HCT116 (cell line): ENCODE measurements around the gene ARHGAP10. TPM values are rescaled to one million over a fixed set of nuclear protein-coding genes. Genes with fewer than 3 reads are reported as not detected.

ENCODE experiments used
- ATAC-seq: fragments of 200-7000 bp; cut with Tn5 transposase; 2 replicates; pipeline ENCODE4 v1.9.1; 2020; ENCODE audit warnings: mild to moderate bottlenecking, moderate library complexity
- BruUV-seq: library from RNA; stranded (reverse); fragments of 400-500 nt; replicated peaks from 2 replicates; lab custom pipeline; 2021; lab: Mats Ljungman, UMichigan
- CTCF ChIA-PET: fragments of 300-600 bp; sonication (Branson Sonifier 250); formaldehyde crosslinking; loops from one replicate; lab custom pipeline; 2021; ENCODE audit warnings: antibody characterized with exemption; lab: Charles Lee
- POLR2A ChIA-PET: fragments of 300-600, 350-600 bp; sonication (Branson Sonifier 250); formaldehyde crosslinking; loops from one replicate; lab custom pipeline; 2021; ENCODE audit warnings: antibody characterized with exemption; lab: Charles Lee
- RAD21 ChIA-PET, 2 experiments: fragments of 300-600 bp; sonication (Branson Sonifier 250); formaldehyde crosslinking; loops; one replicate each; lab custom pipeline; 2023; ENCODE audit warnings: low total read pairs in 2 of 2; ENCODE audit not compliant: uncharacterized antibody in 2 of 2, unreplicated experiment in 2 of 2, low non-redundant PET in 1 of 2; lab: Charles Lee
- DNase-seq: peaks from one replicate; pipeline ENCODE4 v3.0.0-alpha.2; 2010; ENCODE audit warnings: low read depth, low spot score
- H2AFZ ChIP-seq: fragments of 200-600 bp; shearing (Covaris generic), sonication (generic); 2 replicates; pipeline ENCODE4 v1.6.1; 2017; ENCODE audit warnings: low read depth, mixed run types, mixed read lengths, antibody characterized with exemption, low read length; ENCODE audit not compliant: poor library complexity, severe bottlenecking
- H3K27ac ChIP-seq: 2 replicates; pipeline ENCODE4 v1.5.1; 2012; ENCODE audit warnings: low read depth, low read length
- H3K27me3 ChIP-seq: fragments of 200-600 bp; sonication (generic); 2 replicates; pipeline ENCODE4 v1.6.1; 2016; ENCODE audit warnings: mixed run types, low read length, mixed read lengths; ENCODE audit not compliant: insufficient read depth
- H3K36me3 ChIP-seq, 2 experiments: fragments of 200-500 bp in 1 of 2; fragments of 200-600 bp in 1 of 2; sonication (Bioruptor generic) in 1 of 2; sonication (generic) in 1 of 2; 2 replicates each; pipeline versions ENCODE4 v1.5.1 to v1.6.1; 2014 to 2016; ENCODE audit warnings: low read length in 2 of 2, inconsistent platforms in 1 of 2, mixed read lengths in 1 of 2, mixed run types in 1 of 2; ENCODE audit not compliant: insufficient read depth in 2 of 2, control insufficient read depth in 1 of 2
- H3K4me1 ChIP-seq, 2 experiments: fragments of 200-600 bp in 1 of 2; sonication (generic) in 1 of 2; 2 replicates each; pipeline versions ENCODE4 v1.5.1 to v1.6.1; 2012 to 2017; ENCODE audit warnings: low read length in 2 of 2, inconsistent platforms in 1 of 2, mild to moderate bottlenecking in 1 of 2, mixed read lengths in 1 of 2, mixed run types in 1 of 2, moderate library complexity in 1 of 2; ENCODE audit not compliant: insufficient read depth in 2 of 2, control insufficient read depth in 1 of 2
- H3K4me2 ChIP-seq: fragments of 200-600 bp; sonication (generic); 2 replicates; pipeline ENCODE4 v1.6.1; 2017; ENCODE audit warnings: mixed run types, low read length, mixed read lengths
- H3K4me3 ChIP-seq, 2 experiments: fragments of 200-600 bp in 1 of 2; sonication (generic) in 1 of 2; replicated peaks in 1 of 2; 2 replicates each; pipeline ENCODE4 v1.5.1; 2011 to 2016; ENCODE audit warnings: low read length in 2 of 2, control low read depth in 1 of 2, low read depth in 1 of 2, mild to moderate bottlenecking in 1 of 2, mixed read lengths in 1 of 2, mixed run types in 1 of 2
- H3K79me2 ChIP-seq: fragments of 200-600 bp; sonication (generic); 2 replicates; pipeline ENCODE4 v1.6.1; 2017; ENCODE audit warnings: mild to moderate bottlenecking, mixed run types, low read length, moderate library complexity, mixed read lengths; ENCODE audit not compliant: insufficient read depth
- H3K9ac ChIP-seq: fragments of 200-600 bp; sonication (generic); 2 replicates; pipeline ENCODE4 v1.6.1; 2016; ENCODE audit warnings: low read length, mixed read lengths
- H3K9me2 ChIP-seq: fragments of 200-600 bp; sonication (generic), shearing (Covaris generic); 2 replicates; pipeline ENCODE4 v1.6.1; 2017; ENCODE audit warnings: mixed run types, mild to moderate bottlenecking, moderate library complexity; ENCODE audit not compliant: insufficient read depth
- H3K9me3 ChIP-seq, 2 experiments: fragments of 200-500 bp in 1 of 2; fragments of 200-600 bp in 1 of 2; sonication (Bioruptor generic) in 1 of 2; sonication (generic) in 1 of 2; 2 replicates each; pipeline ENCODE4 v1.6.1; 2014 to 2017; ENCODE audit warnings: low read length in 2 of 2, mixed read lengths in 2 of 2, inconsistent platforms in 1 of 2, low read depth in 1 of 2, mild to moderate bottlenecking in 1 of 2, mixed run types in 1 of 2, moderate library complexity in 1 of 2; ENCODE audit not compliant: control insufficient read depth in 1 of 2, insufficient read depth in 1 of 2
- H4K20me1 ChIP-seq: fragments of 200-600 bp; sonication (generic), shearing (Covaris generic); 2 replicates; pipeline ENCODE4 v1.6.1; 2017; ENCODE audit warnings: mixed run types, mild to moderate bottlenecking, moderate library complexity; ENCODE audit not compliant: insufficient read depth
- CBX3 ChIP-seq: IDR thresholded peaks from 2 replicates; pipeline ENCODE4 v1.6.1; 2012; ENCODE audit warnings: low read depth
- CEBPB ChIP-seq: IDR thresholded peaks from 2 replicates; pipeline ENCODE4 v1.6.1; 2012; ENCODE audit warnings: low read depth
- EGR1 ChIP-seq: IDR thresholded peaks from 2 replicates; pipeline ENCODE4 v1.6.1; 2012; ENCODE audit warnings: low read depth
- ELF1 ChIP-seq: IDR thresholded peaks from 2 replicates; pipeline ENCODE4 v1.6.1; 2012; ENCODE audit warnings: low read depth, borderline replicate concordance
- EZH2 ChIP-seq: fragments of 200-600 bp; sonication (generic); IDR thresholded peaks from 2 replicates; pipeline ENCODE4 v1.6.1; 2017; ENCODE audit warnings: antibody characterized with exemption, mixed run types
- EZH2phosphoT487 ChIP-seq: fragments of 200-600 bp; IDR thresholded peaks from 2 replicates; pipeline ENCODE4 v1.6.1; 2018; ENCODE audit warnings: antibody characterized with exemption, borderline replicate concordance
- FOSL1 ChIP-seq: IDR thresholded peaks from 2 replicates; pipeline ENCODE4 v1.6.1; 2012; ENCODE audit warnings: low read depth
- JUND ChIP-seq: IDR thresholded peaks from 2 replicates; pipeline ENCODE4 v1.6.1; 2012
- POLR2A ChIP-seq: IDR thresholded peaks from 2 replicates; pipeline ENCODE4 v1.7.0; 2011; ENCODE audit warnings: borderline replicate concordance; ENCODE audit not compliant: insufficient read depth, insufficient read length; ENCODE audit errors: extremely low read depth
- POLR2AphosphoS5 ChIP-seq: IDR thresholded peaks from 2 replicates; pipeline ENCODE4 v1.6.1; 2011; ENCODE audit warnings: mild to moderate bottlenecking, low read depth, low read length, moderate library complexity
- RAD21 ChIP-seq: IDR thresholded peaks from 2 replicates; pipeline ENCODE4 v1.6.1; 2012; ENCODE audit warnings: low read depth, mild to moderate bottlenecking
- SIN3A ChIP-seq: IDR thresholded peaks from 2 replicates; pipeline ENCODE4 v1.6.1; 2012; ENCODE audit warnings: low read depth
- SP1 ChIP-seq: IDR thresholded peaks from 2 replicates; pipeline ENCODE4 v1.6.1; 2012; ENCODE audit warnings: low read depth
- SRF ChIP-seq: IDR thresholded peaks from 2 replicates; pipeline ENCODE4 v1.6.1; 2012; ENCODE audit warnings: low read depth
- TCF7L2 ChIP-seq: IDR thresholded peaks from 2 replicates; pipeline ENCODE4 v1.7.0; 2011; ENCODE audit warnings: borderline replicate concordance, inconsistent platforms; ENCODE audit not compliant: insufficient read depth, insufficient read length; ENCODE audit errors: extremely low read depth
- ZBTB33 ChIP-seq: IDR thresholded peaks from 2 replicates; pipeline ENCODE4 v1.6.1; 2011; ENCODE audit warnings: mild to moderate bottlenecking, low read length, moderate library complexity; ENCODE audit not compliant: insufficient replicate concordance; ENCODE audit errors: extremely low read depth
- ZFX ChIP-seq: fragments of 450-650 bp; IDR thresholded peaks from 2 replicates; pipeline ENCODE4 v1.6.1; 2017
- ZNF274 ChIP-seq: fragments of 200-500 bp; sonication (Bioruptor generic); IDR thresholded peaks from 2 replicates; pipeline ENCODE4 v1.6.1; 2014; ENCODE audit warnings: mild to moderate bottlenecking, low read depth, low read length, inconsistent platforms
- intact Hi-C: fragments of 100-400 bp; cut with micrococcal nuclease; formaldehyde crosslinking; loops from 2 replicates; pipeline ENCODE4 v1.10.0; 2022
- total RNA-seq: library from RNA; stranded (reverse); gene quantifications from one replicate; pipeline ENCODE4 v1.2.1, GENCODE V29; 2021; ENCODE audit not compliant: unreplicated experiment
- TF ChIP-seq, protein P1 (sequence below): IDR thresholded peaks from 2 replicates; pipeline ENCODE4 v1.6.1; 2012

ARHGAP10 gene
- total RNA-seq, 1 experiment from 2014 or later = 24.7 TPM

DNA sequence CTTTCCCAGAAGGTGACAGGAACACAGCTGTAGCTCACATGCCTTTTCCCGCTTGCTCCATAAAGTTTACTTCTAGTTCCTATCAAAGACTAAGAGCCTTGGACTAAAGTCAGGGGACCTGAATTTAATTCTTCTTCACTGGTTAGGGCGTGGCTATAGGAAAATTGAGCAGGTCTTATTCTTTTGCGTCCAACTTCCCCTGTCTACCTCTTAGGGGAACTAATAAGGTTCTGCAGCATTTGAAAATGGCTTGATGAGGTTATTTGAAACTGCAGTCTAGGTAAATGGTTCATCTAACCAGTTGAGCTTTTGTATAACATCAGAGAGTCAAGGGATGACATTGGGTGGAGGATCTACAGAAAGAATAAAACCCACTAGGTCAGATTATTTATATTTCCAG, 2.6 kb downstream of the ARHGAP10 start:
- RAD21 ChIA-PET = no interaction called here
- Histone ChIP-seq H3K27ac (no peak overlapping the region), H3K9me2 (no peaks in the 10 kb centered on the region), H3K9ac (no peak overlapping the region)
- no TSS peak for BruUV-seq
- DNase-seq = no peak
- no peak for TF ChIP-seq TCF7L2
- TF ChIP-seq, protein P1, sequence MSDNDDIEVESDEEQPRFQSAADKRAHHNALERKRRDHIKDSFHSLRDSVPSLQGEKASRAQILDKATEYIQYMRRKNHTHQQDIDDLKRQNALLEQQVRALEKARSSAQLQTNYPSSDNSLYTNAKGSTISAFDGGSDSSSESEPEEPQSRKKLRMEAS = no peak
- no peak for TF ChIP-seq EZH2
- TF ChIP-seq CBX3 = no peak
- TF ChIP-seq RAD21 = no peak
- no peak for TF ChIP-seq CEBPB
- no peak for TF ChIP-seq SIN3A
- TF ChIP-seq SRF = no peak
- TF ChIP-seq SP1 = no peak
- TF ChIP-seq, all 23 proteins: peak for 0
- Histone ChIP-seq H3K79me2 (peaks cover 70% of the 10 kb centered on the region), H3K27me3 (no peaks in the 10 kb centered on the region), H2AFZ (no peak overlapping the region), H3K9me3 (no peaks in the 10 kb centered on the region), H3K4me1 (peaks cover 44 to 60% of the 10 kb centered on the region in 2 experiments), H3K4me3 (no peak overlapping the region), H4K20me1 (no peaks in the 10 kb centered on the region), H3K4me2 (peak overlapping the region; percentile 96; the same call in 1 of the 2 replicates), H3K36me3 (no peaks in the 10 kb centered on the region)
- intact Hi-C loops = no loop called here
- ChIA-PET CTCF (no interaction called here), POLR2A (no interaction called here)
- no peak for ATAC-seq

DNA sequence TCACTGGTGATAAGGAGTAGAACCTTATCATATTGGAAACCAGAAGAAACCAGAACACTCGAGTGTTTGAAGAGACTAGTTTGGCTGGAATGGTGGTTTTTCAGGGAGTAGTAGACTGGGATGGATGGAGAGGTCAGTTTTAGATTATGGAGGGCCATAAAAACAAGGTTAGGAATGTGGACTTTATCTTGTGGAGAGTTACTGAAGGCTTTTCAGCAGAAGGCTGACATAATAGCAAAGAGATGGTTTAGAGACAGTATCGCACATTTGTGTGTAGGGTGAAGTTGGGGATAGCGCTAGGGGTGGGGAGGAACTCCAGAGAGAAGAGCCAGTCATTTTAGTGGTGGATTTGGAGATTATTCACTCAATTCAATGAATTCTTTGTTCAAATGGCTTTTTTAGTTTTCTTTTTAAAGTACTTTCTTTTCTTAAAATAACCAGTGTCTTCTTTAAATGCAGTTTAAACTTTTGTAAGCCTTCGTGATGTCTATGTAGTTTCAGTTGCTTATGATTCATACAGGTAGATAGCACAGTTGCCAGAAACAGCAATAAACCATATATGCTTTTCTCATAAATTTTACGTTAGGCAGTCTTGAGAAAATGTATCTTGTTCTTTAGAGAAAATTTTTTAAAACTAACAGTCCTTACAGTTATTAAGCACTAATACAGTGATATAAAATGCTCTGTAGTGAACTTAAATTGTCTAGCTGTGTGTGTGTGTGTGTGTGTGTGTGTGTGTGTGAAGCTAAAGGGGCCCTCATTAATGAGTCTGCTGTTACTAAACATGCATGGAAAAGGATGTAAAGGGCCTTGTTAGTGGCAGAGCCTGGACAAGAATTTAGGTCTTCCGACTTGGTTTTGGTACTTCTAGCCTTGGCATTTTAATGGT, 3.8 kb downstream of the ARHGAP10 start:
- Histone ChIP-seq H3K9me3 (no peaks in the 10 kb centered on the region), H3K27me3 (no peaks in the 10 kb centered on the region), H3K4me3 (peak overlapping the region in 1 of 2 experiments; percentile 14; a peak in 1 of 4 replicates), H3K36me3 (no peaks in the 10 kb centered on the region), H3K9ac (no peak overlapping the region), H4K20me1 (no peaks in the 10 kb centered on the region), H3K27ac (no peak overlapping the region), H2AFZ (no peak overlapping the region), H3K4me2 (peak overlapping the region; percentile 46), H3K4me1 (peaks cover 36 to 53% of the 10 kb centered on the region in 2 experiments), H3K9me2 (no peaks in the 10 kb centered on the region), H3K79me2 (peaks cover 79% of the 10 kb centered on the region)
- no TSS peak for BruUV-seq
- TF ChIP-seq ZFX (no peak), ZBTB33 (no peak), EZH2phosphoT487 (no peak), FOSL1 (no peak), CBX3 (no peak), CEBPB (no peak), SIN3A (no peak), SRF (no peak), EGR1 (no peak), ZNF274 (no peak), POLR2AphosphoS5 (no peak), JUND (no peak), ELF1 (no peak), POLR2A (no peak), SP1 (no peak)
- TF ChIP-seq, protein P1 = no peak
- intact Hi-C loops = no loop called here
- POLR2A ChIA-PET = no interaction called here
- CTCF ChIA-PET = no interaction called here
- no peak for DNase-seq
- RAD21 ChIA-PET = no interaction called here
- no peak for ATAC-seq
